Ectodermal cell (in vitro differentiated cells): Measurements from ENCODE around the gene TP53I11.

ENCODE experiments used
- H3K27ac ChIP-seq: 2 replicates; pipeline ENCODE4 v1.7.0; 2013; ENCODE audit warnings: mild to moderate bottlenecking, low read depth, low read length; ENCODE audit not compliant: insufficient read depth, poor library complexity, severe bottlenecking
- H3K27me3 ChIP-seq: 2 replicates; pipeline ENCODE4 v1.7.0; 2013; ENCODE audit warnings: mild to moderate bottlenecking, low read length; ENCODE audit not compliant: insufficient read depth, control insufficient read depth, poor library complexity, severe bottlenecking
- H3K36me3 ChIP-seq: one replicate; pipeline ENCODE4 v1.7.0; 2013; ENCODE audit warnings: low read length; ENCODE audit not compliant: control insufficient read depth, insufficient read depth
- H3K4me1 ChIP-seq: one replicate; pipeline ENCODE4 v1.7.0; 2013; ENCODE audit warnings: low read length; ENCODE audit not compliant: control insufficient read depth, insufficient read depth
- H3K4me3 ChIP-seq: 2 replicates; pipeline ENCODE4 v1.7.0; 2013; ENCODE audit warnings: low read depth, low read length, control low read depth; ENCODE audit not compliant: insufficient read depth
- H3K9me3 ChIP-seq: 2 replicates; pipeline ENCODE4 v1.7.0; 2013; ENCODE audit warnings: mild to moderate bottlenecking, low read length, moderate library complexity; ENCODE audit not compliant: control insufficient read depth
- WGBS, 2 experiments: methylation state at CpG; one replicate each; pipeline ENCODE4 v1.1.7; 2013; ENCODE audit warnings: missing lambda C conversion rate in 2 of 2; 5-methylcytosine and 5-hydroxymethylcytosine counted together

Gene TP53I11

GRCh38 chr11:44892843-44893242 lies 57.8 kb downstream of the TP53I11 start:
- peaks cover 37% of the 10 kb centered on the region for H3K4me1 ChIP-seq
- no peak overlapping the region for H3K27ac ChIP-seq
- no peak overlapping the region for H3K4me3 ChIP-seq
- no peaks in the 10 kb centered on the region for H3K27me3 ChIP-seq
- H3K9me3 ChIP-seq = no peaks in the 10 kb centered on the region
- H3K36me3 ChIP-seq = peaks cover 1% of the 10 kb centered on the region
- WGBS, 2 experiments = 89 to 94% methylated on average over 7 of the region's 7 CpGs

GRCh38 chr11:44889266-44889665 lies 61.4 kb downstream of the TP53I11 start:
- H3K36me3 ChIP-seq = no peaks in the 10 kb centered on the region
- H3K27ac ChIP-seq = no peak overlapping the region
- H3K27me3 ChIP-seq = no peaks in the 10 kb centered on the region
- H3K4me1 ChIP-seq = peaks cover 63% of the 10 kb centered on the region
- H3K4me3 ChIP-seq = no peak overlapping the region
- WGBS, 2 experiments = 97 to 98% methylated on average over 1 of the region's 1 CpG
- H3K9me3 ChIP-seq = no peaks in the 10 kb centered on the region

GRCh38 chr11:44887636-44888035 lies 63.0 kb downstream of the TP53I11 start:
- WGBS, 2 experiments = 46 to 48% methylated on average over 3 of the region's 3 CpGs
- H3K27ac ChIP-seq = no peak overlapping the region
- no peak overlapping the region for H3K4me3 ChIP-seq
- H3K4me1 ChIP-seq = peaks cover 46% of the 10 kb centered on the region
- H3K36me3 ChIP-seq = no peaks in the 10 kb centered on the region
- H3K27me3 ChIP-seq = no peaks in the 10 kb centered on the region
- no peaks in the 10 kb centered on the region for H3K9me3 ChIP-seq

- Histone ChIP-seq H3K27me3 (no peaks in the 10 kb centered on the region), H3K36me3 (no peaks in the 10 kb centered on the region), H3K9me3 (no peaks in the 10 kb centered on the region), H3K27ac (no peak overlapping the region), H3K4me3 (no peak overlapping the region), H3K4me1 (peaks cover 54% of the 10 kb centered on the region)
- 88 to 92% methylated on average over 3 of the region's 3 CpGs for WGBS, 2 experiments
Observed at GRCh38 chr11:44886790-44887140, 63.9 kb downstream of the TP53I11 start.

- H3K27me3 ChIP-seq = no peaks in the 10 kb centered on the region
- peaks cover 54% of the 10 kb centered on the region for H3K4me1 ChIP-seq
- no peak overlapping the region for H3K4me3 ChIP-seq
- no peaks in the 10 kb centered on the region for H3K9me3 ChIP-seq
- H3K36me3 ChIP-seq = no peaks in the 10 kb centered on the region
- H3K27ac ChIP-seq = peak overlapping the region; percentile 45
- WGBS, 2 experiments = 80 to 82% methylated on average over 13 of the region's 13 CpGs
Observed at GRCh38 chr11:44885919-44886789, 64.5 kb downstream of the TP53I11 start.

GRCh38 chr11:44885065-44885810 lies 65.4 kb downstream of the TP53I11 start:
- Histone ChIP-seq H3K4me1 (peaks cover 54% of the 10 kb centered on the region), H3K27ac (peak overlapping the region; percentile 45)

GRCh38 chr11:44884056-44884455 lies 66.6 kb downstream of the TP53I11 start:
- Histone ChIP-seq H3K4me3 (no peak overlapping the region), H3K36me3 (no peaks in the 10 kb centered on the region), H3K27ac (no peak overlapping the region), H3K9me3 (no peaks in the 10 kb centered on the region), H3K4me1 (peaks cover 55% of the 10 kb centered on the region), H3K27me3 (peaks cover 7% of the 10 kb centered on the region)
- whole genome bisulfite sequencing, 2 experiments = 92 to 95% methylated on average over 6 of the region's 6 CpGs

More at GRCh38 chr11:44885065-44885810, 65.4 kb downstream of the TP53I11 start:
- Histone ChIP-seq H3K36me3 (no peaks in the 10 kb centered on the region), H3K9me3 (no peaks in the 10 kb centered on the region), H3K27me3 (no peaks in the 10 kb centered on the region), H3K4me3 (no peak overlapping the region)
- 61 to 67% methylated on average over 11 to 12 of the region's 12 CpGs for WGBS, 2 experiments

GRCh38 chr11:44883277-44883676 lies 67.4 kb downstream of the TP53I11 start:
- H3K4me3 ChIP-seq = no peak overlapping the region
- H3K27me3 ChIP-seq = peaks cover 12% of the 10 kb centered on the region
- H3K9me3 ChIP-seq = no peaks in the 10 kb centered on the region
- 96 to 97% methylated on average over 6 of the region's 6 CpGs for WGBS, 2 experiments
- H3K27ac ChIP-seq = no peak overlapping the region
- no peaks in the 10 kb centered on the region for H3K36me3 ChIP-seq
- H3K4me1 ChIP-seq = peaks cover 58% of the 10 kb centered on the region
